Aorta (tissue), 5 donors: ENCODE results near the gene SPP1. TPM values are rescaled to one million over a fixed set of nuclear protein-coding genes. Genes with fewer than 3 reads are reported as not detected.
"Not testable (repeated sequence)": the region's sequence is repeated elsewhere in the genome, so short reads cannot be mapped to it uniquely, and the experiment has no call there.

Source experiments
- ATAC-seq: fragments of 200-7000 bp; cut with Tn5 transposase; one replicate; pipeline ENCODE4 v1.9.1; 2022; ENCODE audit warnings: moderate library complexity; ENCODE audit not compliant: low FRiP score
- DNase-seq, 2 donors: peaks; one replicate each; pipeline ENCODE4 v3.0.0-alpha.2; 2020
- H3K27ac ChIP-seq, 2 donors: one replicate each; pipeline ENCODE4 v1.5.1; 2013; ENCODE audit warnings: low read length in 2 of 2, mild to moderate bottlenecking in 2 of 2, moderate library complexity in 2 of 2, control low read depth in 1 of 2, inconsistent platforms in 1 of 2, low read depth in 1 of 2
- H3K27me3 ChIP-seq, 2 donors: one replicate each; pipeline ENCODE4 v1.6.1; 2013; ENCODE audit warnings: control low read depth in 1 of 2, low read length in 1 of 2, mild to moderate bottlenecking in 1 of 2, moderate library complexity in 1 of 2; ENCODE audit not compliant: insufficient read depth in 2 of 2, control insufficient read depth in 1 of 2
- H3K36me3 ChIP-seq, 2 donors: one replicate each; pipeline ENCODE4 v1.6.1; 2013; ENCODE audit warnings: control low read depth in 1 of 2, low read length in 1 of 2, mild to moderate bottlenecking in 1 of 2; ENCODE audit not compliant: insufficient read depth in 2 of 2, control insufficient read depth in 1 of 2
- H3K4me1 ChIP-seq, 2 donors: one replicate each; pipeline ENCODE4 v1.6.1; 2013; ENCODE audit warnings: low read length in 2 of 2, control low read depth in 1 of 2, mild to moderate bottlenecking in 1 of 2, moderate library complexity in 1 of 2; ENCODE audit not compliant: insufficient read depth in 2 of 2, control insufficient read depth in 1 of 2
- H3K4me3 ChIP-seq, 2 donors: one replicate each; pipeline ENCODE4 v1.5.1; 2013; ENCODE audit warnings: low read length in 2 of 2, control low read depth in 1 of 2, mild to moderate bottlenecking in 1 of 2
- H3K9me3 ChIP-seq: one replicate; pipeline ENCODE4 v1.6.1; 2013; ENCODE audit warnings: mild to moderate bottlenecking, low read length; ENCODE audit not compliant: control insufficient read depth
- WGBS, 2 donors: extraction: QIAGEN DNeasy Blood & Tissue Kit; methylation state at CpG; one replicate each; pipeline ENCODE4 v1.1.7; 2013; 5-methylcytosine and 5-hydroxymethylcytosine counted together
- intact Hi-C, 2 donors: fragments of 100-400 bp; cut with DNase I; formaldehyde crosslinking; loops; one replicate each; pipeline versions ENCODE4 v1.14.2 to v1.15.0; 2022
- polyA plus RNA-seq, 2 donors: library from polyadenylated mRNA; stranded (reverse); fragments of 200-250 nt; gene quantifications; one replicate each; pipeline ENCODE4 v1.2.3, GENCODE V29; 2013
- total RNA-seq, 2 donors: library from RNA; stranded (reverse); fragmentation: NEBNext Ultra II Directional; extraction: Animal tissue kit (Norgen Biotek cat#: 25700); gene quantifications; one replicate each; pipeline ENCODE4 v1.2.1, GENCODE V29; 2021
- donor health status: healthy with polysubstance abuse.
- donor health status: Bipolar disorder and iron deficiency.
- donor health status: DM: no; HTN: no; CAD: no.
- donor health status: DM: no; HTN: no; CAD: no.
- donor health status: DM: yes; HTN: yes; CAD: no.

Gene SPP1
- total and polyA plus RNA-seq, 4 donors: 3.7 to 199 (median 135) TPM

- H3K9me3 ChIP-seq, H3K27ac ChIP-seq, intact Hi-C loops, H3K4me3 ChIP-seq, ATAC-seq, H3K4me1 ChIP-seq, H3K36me3 ChIP-seq, H3K27me3 ChIP-seq, DNase-seq: not testable (repeated sequence)
- WGBS, 2 donors: 77 to 91% methylated on average over 5 to 7 of the region's 9 CpGs
Observed at GRCh38 chr4:87935954-87936353, 39.6 kb upstream of the SPP1 start.

GRCh38 chr4:87937523-87937922, 38.0 kb upstream of the SPP1 start:
- H3K27me3 ChIP-seq: no peaks in the 10 kb centered on the region
- ATAC-seq (no peak), DNase-seq (no peak)
- no peaks in the 10 kb centered on the region for H3K9me3 ChIP-seq
- H3K4me3 ChIP-seq: no peak overlapping the region
- intact Hi-C loops: no loop called here
- no peak overlapping the region for H3K27ac ChIP-seq
- 96 to 97% methylated on average over 1 of the region's 1 CpG for WGBS, 2 donors
- no peaks in the 10 kb centered on the region for H3K4me1 ChIP-seq
- H3K36me3 ChIP-seq: no peaks in the 10 kb centered on the region

DNA sequence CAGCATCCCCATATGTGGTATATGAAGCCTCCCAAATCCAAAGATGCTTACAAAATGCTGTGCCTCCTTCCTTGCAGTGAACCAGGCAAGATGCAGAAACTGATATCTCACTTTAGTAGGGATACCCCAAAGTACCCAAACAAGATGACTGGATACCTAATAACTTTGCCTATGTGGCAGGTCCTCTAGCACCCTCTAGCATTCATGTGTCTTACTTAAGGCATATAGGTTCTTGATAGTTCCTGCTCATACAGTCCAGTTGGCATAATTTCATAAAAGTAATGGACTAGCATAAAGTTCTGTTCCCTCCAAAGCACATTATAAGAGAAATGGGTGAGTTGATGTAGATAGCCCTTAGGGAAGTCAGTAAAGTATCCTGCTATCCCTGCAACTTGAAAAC, 36.8 kb upstream of the SPP1 start:
- DNase-seq (no peak), ATAC-seq (no peak)
- Histone ChIP-seq H3K36me3 (no peaks in the 10 kb centered on the region), H3K9me3 (no peaks in the 10 kb centered on the region), H3K4me3 (no peak overlapping the region), H3K27ac (no peak overlapping the region), H3K4me1 (no peaks in the 10 kb centered on the region), H3K27me3 (no peaks in the 10 kb centered on the region)
- intact Hi-C loops: no loop called here

DNA sequence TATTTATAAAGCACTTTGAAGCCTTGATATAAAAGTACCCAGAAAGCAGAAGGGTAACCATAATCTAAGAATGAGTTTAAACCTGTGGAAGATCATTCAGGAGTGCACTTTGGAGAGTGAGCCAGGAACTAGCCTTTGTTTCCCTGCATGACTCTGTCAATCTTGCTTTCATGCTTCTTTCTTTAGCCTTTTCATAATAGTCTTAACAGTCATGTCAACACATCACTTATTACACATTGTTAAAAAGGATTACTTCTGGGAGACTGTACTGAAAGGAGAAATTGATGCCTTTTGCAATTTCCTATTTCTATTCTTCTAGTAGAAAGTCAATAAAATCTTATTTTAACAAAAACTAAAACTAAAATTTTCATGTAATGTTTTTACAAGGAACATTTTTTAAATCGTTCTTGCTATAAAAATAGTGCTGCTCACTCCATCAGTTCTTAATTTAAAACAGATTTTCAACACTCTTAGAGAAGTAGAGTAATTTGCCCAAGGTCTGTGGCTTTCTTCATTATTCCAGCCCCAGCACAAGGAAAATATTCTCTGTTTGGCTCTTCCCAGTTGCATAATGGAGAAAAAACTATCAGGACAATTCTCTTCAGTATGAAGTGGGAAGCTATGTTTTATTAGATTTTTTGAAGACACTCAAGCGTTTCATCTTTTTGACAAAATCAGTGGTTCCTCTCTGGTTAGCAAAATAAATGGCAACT, 35.4 kb upstream of the SPP1 start:
- DNase-seq: no peak
- Histone ChIP-seq H3K9me3 (no peaks in the 10 kb centered on the region), H3K4me3 (no peak overlapping the region)

GRCh38 chr4:87940809-87941208, 34.7 kb upstream of the SPP1 start:
- DNase-seq, ATAC-seq, H3K36me3 ChIP-seq, H3K27me3 ChIP-seq, intact Hi-C loops, H3K4me3 ChIP-seq, H3K4me1 ChIP-seq, H3K27ac ChIP-seq, H3K9me3 ChIP-seq: not testable (repeated sequence)
- WGBS, 2 donors: 78 to 90% methylated on average over 2 of the region's 2 CpGs

More for the DNA sequence above, 35.4 kb upstream of the SPP1 start:
- intact Hi-C loops: no loop called here
- 30 to 47% methylated on average over 2 of the region's 2 CpGs for WGBS, 2 donors
- Histone ChIP-seq H3K27ac (no peak overlapping the region), H3K27me3 (no peaks in the 10 kb centered on the region), H3K36me3 (no peaks in the 10 kb centered on the region), H3K4me1 (no peaks in the 10 kb centered on the region)
- ATAC-seq: no peak

DNA sequence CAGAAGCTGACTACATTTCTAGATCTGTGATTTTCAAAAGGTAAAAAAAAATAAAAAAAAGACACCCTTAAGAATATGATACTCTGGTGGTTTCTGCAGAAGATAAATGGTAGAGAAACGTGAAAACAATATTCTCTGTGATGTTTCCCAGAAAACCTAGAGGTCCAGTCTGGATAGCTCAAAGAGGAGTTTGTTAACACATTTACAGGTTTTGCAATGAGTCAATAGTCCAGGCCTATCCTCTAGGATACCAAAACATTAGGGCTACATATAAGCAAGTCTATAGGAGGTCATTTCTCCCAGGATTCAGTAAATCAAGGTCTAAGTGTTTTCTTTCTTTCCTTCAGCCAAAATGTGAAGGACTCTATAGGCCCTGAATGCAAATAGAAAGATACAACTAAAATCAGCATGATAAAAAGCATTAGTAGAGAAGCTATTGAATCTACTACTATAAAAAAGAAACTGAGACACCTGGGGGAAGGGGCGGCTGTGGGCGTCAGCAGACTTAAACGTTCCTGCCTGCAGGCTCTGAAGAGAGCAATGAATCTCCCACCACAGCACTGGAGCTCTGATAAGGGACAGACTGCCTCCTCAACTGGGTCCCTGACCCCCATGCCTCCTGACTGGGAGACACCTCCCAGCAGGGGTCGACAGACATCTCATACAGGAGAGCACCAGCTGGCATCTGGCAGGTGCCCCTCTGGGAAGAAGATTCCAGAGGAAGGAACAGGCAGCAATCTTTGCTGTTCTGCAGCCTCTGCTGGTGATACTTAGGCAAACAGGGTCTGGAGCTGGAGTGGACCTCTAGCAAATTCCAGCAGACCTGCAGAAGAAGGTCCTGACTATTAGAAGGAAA, 33.7 kb upstream of the SPP1 start:
- no peaks in the 10 kb centered on the region for H3K9me3 ChIP-seq
- no peaks in the 10 kb centered on the region for H3K27me3 ChIP-seq
- ATAC-seq: no peak
- no peaks in the 10 kb centered on the region for H3K4me1 ChIP-seq
- intact Hi-C loops: no loop called here
- 77 to 80% methylated on average over 5 of the region's 5 CpGs for WGBS, 2 donors
- no peak for DNase-seq
- no peak overlapping the region for H3K4me3 ChIP-seq
- H3K36me3 ChIP-seq: no peaks in the 10 kb centered on the region
- no peak overlapping the region for H3K27ac ChIP-seq

GRCh38 chr4:87943660-87944149, 31.8 kb upstream of the SPP1 start:
- ATAC-seq: no peak
- no peaks in the 10 kb centered on the region for H3K4me1 ChIP-seq
- 94 to 96% methylated on average over 3 of the region's 3 CpGs for WGBS, 2 donors
- no peak for DNase-seq
- intact Hi-C loops: no loop called here
- no peaks in the 10 kb centered on the region for H3K9me3 ChIP-seq
- no peak overlapping the region for H3K27ac ChIP-seq
- H3K27me3 ChIP-seq: no peaks in the 10 kb centered on the region
- no peak overlapping the region for H3K4me3 ChIP-seq
- no peaks in the 10 kb centered on the region for H3K36me3 ChIP-seq

DNA sequence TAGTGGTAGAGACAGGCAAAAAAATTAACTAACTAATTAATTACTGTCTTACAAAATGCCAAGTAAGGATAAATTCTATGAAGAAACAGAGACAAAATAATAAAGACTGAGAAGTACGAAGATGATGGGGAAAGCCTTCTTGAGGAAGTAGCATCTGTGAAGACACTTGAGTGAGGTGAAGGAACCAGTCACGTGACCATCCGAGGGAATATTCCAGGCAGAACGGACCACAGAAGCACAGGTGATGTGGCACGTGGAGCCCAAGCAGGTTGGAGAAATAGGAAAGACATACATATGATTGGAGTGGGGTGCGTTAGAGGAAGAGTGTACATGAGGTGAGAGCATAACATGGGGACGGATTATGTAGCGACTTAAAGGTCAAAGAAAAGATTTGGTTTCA, 30.5 kb upstream of the SPP1 start:
- no peak overlapping the region for H3K27ac ChIP-seq
- 96% methylated on average over 8 of the region's 8 CpGs for WGBS, 2 donors
- H3K27me3 ChIP-seq: no peaks in the 10 kb centered on the region
- H3K9me3 ChIP-seq: no peaks in the 10 kb centered on the region
- no peak overlapping the region for H3K4me3 ChIP-seq
- DNase-seq (no peak), ATAC-seq (no peak)
- no peaks in the 10 kb centered on the region for H3K36me3 ChIP-seq
- no peaks in the 10 kb centered on the region for H3K4me1 ChIP-seq
- intact Hi-C loops: no loop called here

DNA sequence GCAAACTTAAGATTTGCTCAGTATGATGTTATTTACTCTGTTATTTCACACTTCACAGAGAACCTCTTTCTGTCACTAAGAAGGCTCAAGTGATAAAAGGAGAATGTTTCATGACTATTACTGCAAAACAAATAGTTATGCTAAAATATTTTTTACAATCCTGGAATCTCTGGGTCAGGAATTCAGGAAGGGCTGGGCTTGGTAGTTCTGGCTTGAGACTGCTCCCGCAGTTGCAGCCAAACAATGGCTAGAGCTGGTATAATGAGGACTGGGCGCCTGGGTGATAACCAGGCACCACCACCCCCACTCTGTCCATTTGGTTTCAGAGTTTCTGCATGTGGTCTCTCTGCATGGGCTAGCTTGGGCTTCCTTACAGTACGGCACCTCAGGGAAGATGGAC, 28.7 kb upstream of the SPP1 start:
- intact Hi-C loops: no loop called here
- no peaks in the 10 kb centered on the region for H3K4me1 ChIP-seq
- no peaks in the 10 kb centered on the region for H3K36me3 ChIP-seq
- H3K4me3 ChIP-seq: no peak overlapping the region
- H3K27ac ChIP-seq: no peak overlapping the region
- DNase-seq (no peak), ATAC-seq (no peak)
- no peaks in the 10 kb centered on the region for H3K9me3 ChIP-seq
- WGBS, 2 donors: 86 to 88% methylated on average over 3 of the region's 3 CpGs
- no peaks in the 10 kb centered on the region for H3K27me3 ChIP-seq
